Stomach (tissue), 4 donors: ENCODE data around the gene DNAAF9.

Experiments
- EP300 ChIP-seq: sonication (generic); formaldehyde crosslinking; IDR thresholded peaks from one replicate; pipeline ENCODE4 v1.6.1; 2017; ENCODE audit warnings: antibody characterized with exemption
- POLR2A ChIP-seq, 4 donors: fragments of 450-650 bp; IDR thresholded peaks; one replicate each; pipeline ENCODE4 v1.6.1; 2016; ENCODE audit warnings: antibody characterized with exemption in 4 of 4, control low read depth in 2 of 4, mild to moderate bottlenecking in 1 of 4, moderate library complexity in 1 of 4
- POLR2AphosphoS5 ChIP-seq, 3 donors: sonication (generic); formaldehyde crosslinking; IDR thresholded peaks; one replicate each; pipeline ENCODE4 v1.6.1; 2016; ENCODE audit warnings: antibody characterized with exemption in 3 of 3
- TF ChIP-seq, protein P1 (sequence below), 7 experiments: fragments of 450-650 bp in 4 of 7; fragments of 200-600 bp in 3 of 7; sonication (generic) in 3 of 7; IDR thresholded peaks; one replicate each; pipeline ENCODE4 v1.5.1; 2016 to 2019; ENCODE audit warnings: antibody characterized with exemption in 7 of 7, control low read depth in 2 of 7, mild to moderate bottlenecking in 1 of 7

DNA sequence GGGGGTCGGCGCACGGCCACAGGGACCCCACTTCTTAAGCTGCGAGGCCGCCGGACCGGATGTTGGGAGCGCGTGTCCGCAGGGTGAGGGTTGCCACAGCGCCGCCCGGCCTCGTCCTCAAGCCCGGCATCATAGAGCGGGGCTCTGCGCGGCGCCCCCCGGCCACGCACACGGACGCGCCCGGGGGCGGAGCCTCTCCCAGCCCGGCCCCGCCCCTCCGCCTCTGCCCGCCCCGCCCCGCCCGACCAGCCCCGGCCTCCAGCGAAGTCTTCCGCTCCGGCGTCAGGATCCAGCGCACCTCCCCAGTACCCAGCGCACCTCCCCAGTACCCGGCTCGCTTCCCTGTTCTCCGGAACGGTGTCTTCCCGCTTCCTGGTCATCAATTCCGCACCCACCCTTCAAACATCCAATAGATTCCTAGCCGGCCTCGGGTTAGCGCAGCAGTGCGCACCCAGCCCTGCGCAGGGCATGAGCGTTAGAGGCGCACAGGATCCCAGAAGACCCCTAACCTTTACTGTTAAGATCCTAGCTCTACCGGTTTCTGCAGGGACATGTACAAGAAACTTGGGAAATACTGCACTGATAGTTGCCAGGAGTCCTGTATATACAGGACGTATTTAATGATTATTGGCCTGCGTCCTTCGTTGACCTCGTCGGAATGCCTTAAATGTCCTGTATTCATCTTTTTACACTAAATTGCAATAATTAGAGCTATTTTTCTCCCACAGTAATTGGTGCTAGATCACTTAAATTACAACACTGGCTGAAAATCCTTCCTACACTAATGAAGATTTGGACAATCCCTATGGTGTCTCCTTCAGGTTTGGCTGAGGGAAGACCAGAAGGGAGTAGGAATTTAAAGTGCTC is 535 bp upstream of the DNAAF9 start:
- TF ChIP-seq, protein P1, sequence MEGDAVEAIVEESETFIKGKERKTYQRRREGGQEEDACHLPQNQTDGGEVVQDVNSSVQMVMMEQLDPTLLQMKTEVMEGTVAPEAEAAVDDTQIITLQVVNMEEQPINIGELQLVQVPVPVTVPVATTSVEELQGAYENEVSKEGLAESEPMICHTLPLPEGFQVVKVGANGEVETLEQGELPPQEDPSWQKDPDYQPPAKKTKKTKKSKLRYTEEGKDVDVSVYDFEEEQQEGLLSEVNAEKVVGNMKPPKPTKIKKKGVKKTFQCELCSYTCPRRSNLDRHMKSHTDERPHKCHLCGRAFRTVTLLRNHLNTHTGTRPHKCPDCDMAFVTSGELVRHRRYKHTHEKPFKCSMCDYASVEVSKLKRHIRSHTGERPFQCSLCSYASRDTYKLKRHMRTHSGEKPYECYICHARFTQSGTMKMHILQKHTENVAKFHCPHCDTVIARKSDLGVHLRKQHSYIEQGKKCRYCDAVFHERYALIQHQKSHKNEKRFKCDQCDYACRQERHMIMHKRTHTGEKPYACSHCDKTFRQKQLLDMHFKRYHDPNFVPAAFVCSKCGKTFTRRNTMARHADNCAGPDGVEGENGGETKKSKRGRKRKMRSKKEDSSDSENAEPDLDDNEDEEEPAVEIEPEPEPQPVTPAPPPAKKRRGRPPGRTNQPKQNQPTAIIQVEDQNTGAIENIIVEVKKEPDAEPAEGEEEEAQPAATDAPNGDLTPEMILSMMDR (IDR thresholded peaks at IDR 0.05) = no peak
- TF ChIP-seq POLR2A (IDR thresholded peaks at IDR 0.05) (peak in 1 of 4 donors; percentile 60), EP300 (no peak), POLR2AphosphoS5 (IDR thresholded peaks at IDR 0.05) (peak in 2 of 3 donors; percentile 38 to 80)
